Loucy (cell line): ENCODE measurements around the gene TMEM161A.

Experiments
- H2AFZ ChIP-seq: fragments of 200-600 bp; sonication (generic); 2 replicates; pipeline ENCODE4 v1.6.0; 2016; ENCODE audit warnings: antibody characterized with exemption, mild to moderate bottlenecking, low read length, moderate library complexity
- H3F3A ChIP-seq: fragments of 200-600 bp; 2 replicates; pipeline ENCODE4 v1.6.0; 2016; ENCODE audit warnings: antibody characterized with exemption, low read depth, mild to moderate bottlenecking
- H3K27me3 ChIP-seq: fragments of 200-600 bp; sonication (generic); 2 replicates; pipeline ENCODE4 v1.6.1; 2014; ENCODE audit warnings: low read length, mild to moderate bottlenecking; ENCODE audit not compliant: insufficient read depth, poor library complexity, severe bottlenecking
- H3K36me3 ChIP-seq: fragments of 200-600 bp; sonication (generic); 2 replicates; pipeline ENCODE4 v1.6.1; 2016; ENCODE audit warnings: low read length; ENCODE audit not compliant: insufficient read depth
- H3K4me1 ChIP-seq: fragments of 200-600 bp; sonication (generic); 2 replicates; pipeline ENCODE4 v1.5.1; 2014; ENCODE audit warnings: low read length, mild to moderate bottlenecking; ENCODE audit not compliant: insufficient read depth, poor library complexity, severe bottlenecking
- H3K4me2 ChIP-seq: fragments of 200-600 bp; sonication (generic); 2 replicates; pipeline ENCODE4 v1.6.0; 2014; ENCODE audit warnings: antibody characterized with exemption, low read length, low read depth, mild to moderate bottlenecking; ENCODE audit not compliant: poor library complexity, severe bottlenecking
- H3K4me3 ChIP-seq: fragments of 200-600 bp; sonication (generic); 2 replicates; pipeline ENCODE4 v1.5.1; 2014; ENCODE audit warnings: low read length, mild to moderate bottlenecking, mixed read lengths; ENCODE audit not compliant: poor library complexity, severe bottlenecking
- H3K79me2 ChIP-seq: fragments of 200-600 bp; sonication (generic); 2 replicates; pipeline ENCODE4 v1.6.1; 2014; ENCODE audit warnings: low read length; ENCODE audit not compliant: insufficient read depth
- H3K9ac ChIP-seq: fragments of 200-600 bp; sonication (generic); 2 replicates; pipeline ENCODE4 v1.6.0; 2014; ENCODE audit warnings: mild to moderate bottlenecking, low read depth, low read length, moderate library complexity; ENCODE audit not compliant: poor library complexity, severe bottlenecking
- H3K9me2 ChIP-seq: fragments of 200-600 bp; sonication (generic); replicated peaks from 2 replicates; pipeline ENCODE4 v1.6.1; 2016; ENCODE audit warnings: low read depth, low read length, mixed read lengths
- H3K9me3 ChIP-seq: fragments of 200-600 bp; sonication (generic); 2 replicates; pipeline ENCODE4 v1.6.1; 2014; ENCODE audit warnings: mild to moderate bottlenecking, antibody characterized with exemption, low read length, low read depth; ENCODE audit not compliant: insufficient read depth
- H4K20me1 ChIP-seq: fragments of 200-600 bp; sonication (generic); 2 replicates; pipeline ENCODE4 v1.6.0; 2014; ENCODE audit warnings: antibody characterized with exemption, low read length, mild to moderate bottlenecking; ENCODE audit not compliant: insufficient read depth, poor library complexity, severe bottlenecking
- CTCF ChIP-seq: fragments of 200-600 bp; sonication (generic); conservative IDR thresholded peaks from 2 replicates; pipeline ENCODE4 v1.5.1; 2014; ENCODE audit warnings: mild to moderate bottlenecking, antibody characterized with exemption, low read length
- EZH2phosphoT487 ChIP-seq: fragments of 200-600 bp; IDR thresholded peaks from 2 replicates; pipeline ENCODE4 v1.6.1; 2018; ENCODE audit warnings: antibody characterized with exemption, mild to moderate bottlenecking, moderate library complexity, borderline replicate concordance

Gene TMEM161A

GRCh38 chr19:19098703-19099632, 39.3 kb downstream of the TMEM161A start:
- TF ChIP-seq EZH2phosphoT487: no peak
- no peak for TF ChIP-seq CTCF
- no peaks in the 10 kb centered on the region for H3K9me2 ChIP-seq
- no peak overlapping the region for H2AFZ ChIP-seq
- H3K4me1 ChIP-seq: no peaks in the 10 kb centered on the region
- H3K27me3 ChIP-seq: no peaks in the 10 kb centered on the region
- H3K9ac ChIP-seq: no peak overlapping the region
- H3K4me2 ChIP-seq: no peak overlapping the region
- no peak overlapping the region for H3K4me3 ChIP-seq
- H3F3A ChIP-seq: no peaks in the 10 kb centered on the region
- peaks cover 7% of the 10 kb centered on the region; the same call in 1 of the 2 replicates for H3K36me3 ChIP-seq
- H4K20me1 ChIP-seq: no peaks in the 10 kb centered on the region
- H3K9me3 ChIP-seq: no peaks in the 10 kb centered on the region
- no peaks in the 10 kb centered on the region for H3K79me2 ChIP-seq

GRCh38 chr19:19098084-19098702, 40.1 kb downstream of the TMEM161A start:
- H3K9ac ChIP-seq: no peak overlapping the region
- H3K79me2 ChIP-seq: no peaks in the 10 kb centered on the region
- peaks cover 7% of the 10 kb centered on the region; the same call in 1 of the 2 replicates for H3K36me3 ChIP-seq

More at GRCh38 chr19:19098084-19098702, 40.1 kb downstream of the TMEM161A start:
- no peaks in the 10 kb centered on the region for H3K9me3 ChIP-seq
- no peaks in the 10 kb centered on the region for H4K20me1 ChIP-seq
- no peaks in the 10 kb centered on the region for H3K27me3 ChIP-seq
- TF ChIP-seq CTCF (no peak), EZH2phosphoT487 (no peak)
- no peak overlapping the region for H3K4me3 ChIP-seq
- no peaks in the 10 kb centered on the region for H3K4me1 ChIP-seq
- no peak overlapping the region for H3K4me2 ChIP-seq
- no peaks in the 10 kb centered on the region for H3K9me2 ChIP-seq
- no peaks in the 10 kb centered on the region for H3F3A ChIP-seq
- H2AFZ ChIP-seq: no peak overlapping the region
